HEK293 (cell line): ENCODE measurements around the gene COBL.

ENCODE experiments used
- CTCF ChIA-PET: fragments of 350-600 bp; formaldehyde crosslinking; extraction: SDS; loops from one replicate; lab custom pipeline; 2021; ENCODE audit warnings: antibody characterized with exemption; lab: Yijun Ruan, JAX
- POLR2A ChIA-PET: fragments of 300-600 bp; formaldehyde crosslinking; extraction: SDS; loops from one replicate; lab custom pipeline; 2020; ENCODE audit warnings: antibody characterized with exemption, inconsistent platforms; lab: Yijun Ruan, JAX
- H3K27ac ChIP-seq: fragments of 200-500 bp; sonication (Bioruptor generic); 2 replicates; pipeline ENCODE4 v1.5.1; 2014; ENCODE audit warnings: low read depth, low read length, control low read depth, inconsistent platforms; ENCODE audit errors: extremely low read depth
- H3K36me3 ChIP-seq, 2 experiments: fragments of 200-500 bp in 1 of 2; sonication (Bioruptor generic) in 1 of 2; 1 replicate in 1 of 2; 2 replicates in 1 of 2; pipeline ENCODE4 v1.5.1; 2014 to 2017; ENCODE audit warnings: inconsistent platforms in 2 of 2, low read length in 2 of 2; ENCODE audit not compliant: control insufficient read depth in 2 of 2, insufficient read depth in 1 of 2
- H3K4me1 ChIP-seq: fragments of 200-500 bp; sonication (Bioruptor generic); 2 replicates; pipeline ENCODE4 v1.5.1; 2014; ENCODE audit warnings: mild to moderate bottlenecking, low read length, inconsistent platforms; ENCODE audit not compliant: control insufficient read depth, insufficient read depth
- H3K4me3 ChIP-seq: 2 replicates; pipeline ENCODE4 v1.5.1; 2011; ENCODE audit warnings: low read depth, mild to moderate bottlenecking, control low read depth, low read length, moderate library complexity
- H3K9me3 ChIP-seq: fragments of 200-500 bp; sonication (Bioruptor generic); 2 replicates; pipeline ENCODE4 v1.5.1; 2014; ENCODE audit warnings: low read depth, low read length, inconsistent platforms; ENCODE audit not compliant: control insufficient read depth, insufficient read depth
- AEBP2 ChIP-seq: fragments of 450-650 bp; formaldehyde crosslinking; IDR thresholded peaks from 2 replicates; pipeline ENCODE4 v1.5.1; 2016; ENCODE audit warnings: missing biosample characterization, missing genetic modification characterization, borderline replicate concordance
- BCL6B ChIP-seq: fragments of 450-650 bp; formaldehyde crosslinking; IDR thresholded peaks from 2 replicates; pipeline ENCODE4 v1.5.1; 2017; ENCODE audit warnings: missing biosample characterization, missing genetic modification characterization
- CTCF ChIP-seq: fragments of 450-650 bp; formaldehyde crosslinking; IDR thresholded peaks from 2 replicates; pipeline ENCODE4 v1.5.1; 2016; ENCODE audit warnings: missing biosample characterization, missing genetic modification characterization
- HOXC10 ChIP-seq: sonication (generic); formaldehyde crosslinking; IDR thresholded peaks from 2 replicates; pipeline ENCODE4 v1.8.1; 2023; ENCODE audit warnings: mild to moderate bottlenecking, missing genetic modification reagents
- PBX3 ChIP-seq: sonication (generic); formaldehyde crosslinking; IDR thresholded peaks from 2 replicates; pipeline ENCODE4 v1.8.1; 2022; ENCODE audit warnings: mild to moderate bottlenecking, moderate library complexity, missing genetic modification reagents
- SALL2 ChIP-seq: fragments of 450-650 bp; formaldehyde crosslinking; IDR thresholded peaks from 2 replicates; pipeline ENCODE4 v1.5.0; 2017; ENCODE audit warnings: missing biosample characterization, mild to moderate bottlenecking, missing genetic modification characterization, borderline replicate concordance
- TRIM28 ChIP-seq: IDR thresholded peaks from 2 replicates; pipeline ENCODE4 v1.6.1; 2011; ENCODE audit warnings: low read length, control low read depth, borderline replicate concordance
- ZBTB44 ChIP-seq: fragments of 450-650 bp; IDR thresholded peaks from 2 replicates; pipeline ENCODE4 v1.5.1; 2018; ENCODE audit warnings: missing biosample characterization, mild to moderate bottlenecking, missing genetic modification characterization
- ZBTB48 ChIP-seq: fragments of 450-650 bp; formaldehyde crosslinking; IDR thresholded peaks from 2 replicates; pipeline ENCODE4 v1.5.1; 2016; ENCODE audit warnings: missing biosample characterization, missing genetic modification characterization
- ZBTB8A ChIP-seq: fragments of 450-650 bp; formaldehyde crosslinking; IDR thresholded peaks from 2 replicates; pipeline ENCODE4 v1.5.1; 2016; ENCODE audit warnings: missing biosample characterization, missing genetic modification characterization
- ZIC2 ChIP-seq: fragments of 450-650 bp; formaldehyde crosslinking; IDR thresholded peaks from 2 replicates; pipeline ENCODE4 v1.5.1; 2016; ENCODE audit warnings: missing biosample characterization, missing genetic modification characterization
- ZNF114 ChIP-seq: fragments of 450-650 bp; formaldehyde crosslinking; IDR thresholded peaks from 2 replicates; pipeline ENCODE4 v1.5.0; 2017; ENCODE audit warnings: missing biosample characterization, missing genetic modification characterization
- ZNF211 ChIP-seq: fragments of 450-650 bp; formaldehyde crosslinking; IDR thresholded peaks from 2 replicates; pipeline ENCODE4 v1.5.1; 2016; ENCODE audit warnings: low read depth, missing biosample characterization, missing genetic modification characterization
- ZNF23 ChIP-seq: fragments of 450-650 bp; formaldehyde crosslinking; IDR thresholded peaks from 2 replicates; pipeline ENCODE4 v1.5.1; 2016; ENCODE audit warnings: missing biosample characterization, missing genetic modification characterization, borderline replicate concordance
- ZNF350 ChIP-seq: fragments of 450-650 bp; formaldehyde crosslinking; IDR thresholded peaks from 2 replicates; pipeline ENCODE4 v1.5.0; 2017; ENCODE audit warnings: missing biosample characterization, mild to moderate bottlenecking, missing genetic modification characterization
- ZNF529 ChIP-seq: fragments of 450-650 bp; formaldehyde crosslinking; IDR thresholded peaks from 2 replicates; pipeline ENCODE4 v1.5.1; 2017; ENCODE audit warnings: missing genetic modification characterization, missing biosample characterization; ENCODE audit not compliant: insufficient replicate concordance
- ZNF530 ChIP-seq: fragments of 450-650 bp; formaldehyde crosslinking; IDR thresholded peaks from 2 replicates; pipeline ENCODE4 v1.5.1; 2016; ENCODE audit warnings: low read depth, missing biosample characterization, missing genetic modification characterization
- ZNF544 ChIP-seq: fragments of 450-650 bp; formaldehyde crosslinking; IDR thresholded peaks from 2 replicates; pipeline ENCODE4 v1.5.0; 2017; ENCODE audit warnings: missing biosample characterization, missing genetic modification characterization
- ZNF623 ChIP-seq: fragments of 450-650 bp; formaldehyde crosslinking; IDR thresholded peaks from 2 replicates; pipeline ENCODE4 v1.5.1; 2016; ENCODE audit warnings: missing biosample characterization, missing genetic modification characterization
- ZNF626 ChIP-seq: fragments of 450-650 bp; sonication (Bioruptor Pico); formaldehyde crosslinking; IDR thresholded peaks from 2 replicates; pipeline ENCODE4 v1.5.1; 2018; ENCODE audit warnings: missing biosample characterization, missing genetic modification characterization, inconsistent platforms

The COBL gene

GRCh38 chr7:51055039-51055840 is 261.4 kb downstream of the COBL start:
- POLR2A ChIA-PET = no interaction called here
- Histone ChIP-seq H3K27ac (no peak overlapping the region), H3K4me1 (no peaks in the 10 kb centered on the region), H3K4me3 (no peak overlapping the region), H3K9me3 (no peaks in the 10 kb centered on the region), H3K36me3 (no peaks in the 10 kb centered on the region)
- no peak for TF ChIP-seq ZNF623 (tag by site-specific recombination)
- TF ChIP-seq HOXC10 (CRISPR knock-in tag) = no peak
- no peak for TF ChIP-seq ZNF114 (tag by site-specific recombination)
- no peak for TF ChIP-seq ZNF626 (tag by site-specific recombination)
- TF ChIP-seq ZIC2 (tag by site-specific recombination) = no peak
- no peak for TF ChIP-seq ZNF350 (tag by site-specific recombination)
- TF ChIP-seq ZNF211 (tag by site-specific recombination) = no peak
- no peak for TF ChIP-seq ZBTB8A (tag by site-specific recombination)
- no peak for TF ChIP-seq ZNF530
- no peak for TF ChIP-seq ZBTB44 (tag by site-specific recombination)
- no peak for TF ChIP-seq PBX3 (CRISPR knock-in tag)
- TF ChIP-seq ZBTB48 = no peak
- TF ChIP-seq ZNF544 (tag by site-specific recombination) = no peak
- TF ChIP-seq TRIM28 = no peak
- no peak for TF ChIP-seq ZNF23 (tag by site-specific recombination)
- no peak for TF ChIP-seq SALL2 (tag by site-specific recombination)
- TF ChIP-seq ZNF529 (tag by site-specific recombination) = no peak
- no peak for TF ChIP-seq CTCF (tag by site-specific recombination)
- TF ChIP-seq AEBP2 (tag by site-specific recombination) = no peak
- TF ChIP-seq BCL6B (tag by site-specific recombination) = no peak
- CTCF ChIA-PET = interaction anchor here (0.9 to 1.4 kb wide), 2 partner anchors 12 to 107 kb away, joined by 3 to 4 read pairs; no protein-coding TSS in a partner anchor
